ENCODE results near the gene LYZL1. TPM values are rescaled to one million over a fixed set of nuclear protein-coding genes. Genes with fewer than 3 reads are reported as not detected.

Gene LYZL1
- total RNA-seq, 1 donor from 2014 or later = not detected

GRCh38 chr10:29345910-29346209, 57.0 kb downstream of the LYZL1 start:
- Histone ChIP-seq H3K27ac (no peak overlapping the region), H3K9me3 (no peaks in the 10 kb centered on the region), H3K27me3 (no peaks in the 10 kb centered on the region), H3K36me3 (no peaks in the 10 kb centered on the region), H3K4me1 (no peaks in the 10 kb centered on the region), H3K4me3 (no peak overlapping the region)
- intact Hi-C loops (cut with DNase I) = no loop called here
- TF ChIP-seq CTCF (IDR thresholded peaks at IDR 0.05) = no peak
- DNase-seq (ENCODE audit: extremely low spot score in 2 of 2) = no peak

- intact Hi-C loops (cut with DNase I) = no loop called here
Observed at GRCh38 chr10:29346296-29347001, 57.6 kb downstream of the LYZL1 start.

GRCh38 chr10:29348836-29349235, 60.0 kb downstream of the LYZL1 start:
- intact Hi-C loops (cut with DNase I) = no loop called here

More at GRCh38 chr10:29346296-29347001, 57.6 kb downstream of the LYZL1 start:
- H3K27me3 ChIP-seq = no peaks in the 10 kb centered on the region
- no peak for DNase-seq (ENCODE audit: extremely low spot score in 2 of 2)
- H3K36me3 ChIP-seq = no peaks in the 10 kb centered on the region
- TF ChIP-seq POLR2A (IDR thresholded peaks at IDR 0.05) (no peak), CTCF (IDR thresholded peaks at IDR 0.05) (no peak), POLR2AphosphoS5 (IDR thresholded peaks at IDR 0.05; ENCODE audit: insufficient read depth in 1 of 2, low read depth in 1 of 2) (no peak)
- H3K4me3 ChIP-seq = no peak overlapping the region
- no peaks in the 10 kb centered on the region for H3K9me3 ChIP-seq
- no peaks in the 10 kb centered on the region for H3K4me1 ChIP-seq
- no peak overlapping the region for H3K27ac ChIP-seq

GRCh38 chr10:29353305-29353704, 64.4 kb downstream of the LYZL1 start:
- H3K4me1 ChIP-seq = no peaks in the 10 kb centered on the region
- intact Hi-C loops (cut with DNase I) = no loop called here
- no peak for DNase-seq (ENCODE audit: extremely low spot score in 2 of 2)
- no peaks in the 10 kb centered on the region for H3K9me3 ChIP-seq
- TF ChIP-seq POLR2A (IDR thresholded peaks at IDR 0.05) (no peak), CTCF (IDR thresholded peaks at IDR 0.05) (no peak), POLR2AphosphoS5 (IDR thresholded peaks at IDR 0.05; ENCODE audit: insufficient read depth in 1 of 2, low read depth in 1 of 2) (no peak)
- H3K27me3 ChIP-seq = no peaks in the 10 kb centered on the region
- no peak overlapping the region for H3K4me3 ChIP-seq
- H3K36me3 ChIP-seq = no peaks in the 10 kb centered on the region
- no peak overlapping the region for H3K27ac ChIP-seq

More at GRCh38 chr10:29348836-29349235, 60.0 kb downstream of the LYZL1 start:
- no peak for TF ChIP-seq POLR2AphosphoS5 (IDR thresholded peaks at IDR 0.05; ENCODE audit: insufficient read depth in 1 of 2, low read depth in 1 of 2)
- TF ChIP-seq POLR2A (IDR thresholded peaks at IDR 0.05) = no peak
- no peak for TF ChIP-seq CTCF (IDR thresholded peaks at IDR 0.05)
- DNase-seq (ENCODE audit: extremely low spot score in 2 of 2) = no peak
- Histone ChIP-seq H3K9me3 (no peaks in the 10 kb centered on the region), H3K36me3 (no peaks in the 10 kb centered on the region), H3K27me3 (no peaks in the 10 kb centered on the region), H3K27ac (no peak overlapping the region), H3K4me3 (no peak overlapping the region), H3K4me1 (no peaks in the 10 kb centered on the region)

- H3K36me3 ChIP-seq = no peaks in the 10 kb centered on the region
- no peak overlapping the region for H3K4me3 ChIP-seq
- H3K9me3 ChIP-seq = no peaks in the 10 kb centered on the region
- no peaks in the 10 kb centered on the region for H3K4me1 ChIP-seq
- no peak overlapping the region for H3K27ac ChIP-seq
- TF ChIP-seq POLR2AphosphoS5 (IDR thresholded peaks at IDR 0.05; ENCODE audit: insufficient read depth in 1 of 2, low read depth in 1 of 2) (no peak), CTCF (IDR thresholded peaks at IDR 0.05) (no peak), POLR2A (IDR thresholded peaks at IDR 0.05) (no peak)
- intact Hi-C loops (cut with DNase I) = no loop called here
- DNase-seq (ENCODE audit: extremely low spot score in 2 of 2) = no peak
- no peaks in the 10 kb centered on the region for H3K27me3 ChIP-seq
Observed at GRCh38 chr10:29353887-29354561, 65.2 kb downstream of the LYZL1 start.
